Stimulated activated CD8-positive, alpha-beta memory T cell treated with anti-CD3 and anti-CD28 coated beads, Interleukin-15, amount 100 ng/mL, for 4 hours (primary cell): ENCODE data around the gene KMT5B.

Experiments used
- DNase-seq, 2 donors: peaks; one replicate each; pipeline ENCODE4 v3.0.0-alpha.2; 2020; ENCODE audit warnings: low read depth in 2 of 2

KMT5B gene

GRCh38 chr11:68179847-68180246 lies 33.2 kb downstream of the KMT5B start:
- no peak for DNase-seq

GRCh38 chr11:68177877-68178276 lies 35.2 kb downstream of the KMT5B start:
- no peak for DNase-seq

- no peak for DNase-seq
Observed at GRCh38 chr11:68173926-68174325, 39.2 kb downstream of the KMT5B start.

GRCh38 chr11:68169442-68169841 lies 43.7 kb downstream of the KMT5B start:
- no peak for DNase-seq

GRCh38 chr11:68168694-68169093 lies 44.4 kb downstream of the KMT5B start:
- no peak for DNase-seq

- no peak for DNase-seq
Observed at GRCh38 chr11:68167474-68167873, 45.6 kb downstream of the KMT5B start.

- DNase-seq = no peak
Observed at GRCh38 chr11:68166969-68167368, 46.1 kb downstream of the KMT5B start.

- no peak for DNase-seq
Observed at GRCh38 chr11:68165601-68166000, 47.5 kb downstream of the KMT5B start.

- DNase-seq = no peak
Observed at GRCh38 chr11:68164437-68164836, 48.7 kb downstream of the KMT5B start.

- DNase-seq = no peak
Observed at GRCh38 chr11:68163691-68164090, 49.4 kb downstream of the KMT5B start.

- no peak for DNase-seq
Observed at GRCh38 chr11:68160100-68160695, 52.9 kb downstream of the KMT5B start.

GRCh38 chr11:68159665-68160064 lies 53.4 kb downstream of the KMT5B start:
- no peak for DNase-seq

- no peak for DNase-seq
Observed at GRCh38 chr11:68159161-68159560, 53.9 kb downstream of the KMT5B start.

GRCh38 chr11:68158580-68158979 lies 54.5 kb downstream of the KMT5B start:
- DNase-seq = no peak

GRCh38 chr11:68153742-68154141 lies 59.4 kb downstream of the KMT5B start:
- no peak for DNase-seq

- no peak for DNase-seq
Observed at GRCh38 chr11:68150037-68150436, 63.1 kb downstream of the KMT5B start.

- DNase-seq = no peak
Observed at GRCh38 chr11:68149417-68149816, 63.7 kb downstream of the KMT5B start.

GRCh38 chr11:68148879-68149278 lies 64.2 kb downstream of the KMT5B start:
- DNase-seq = no peak

GRCh38 chr11:68148071-68148805 lies 64.9 kb downstream of the KMT5B start:
- no peak for DNase-seq

- DNase-seq = no peak
Observed at GRCh38 chr11:68146704-68147474, 66.2 kb downstream of the KMT5B start.

- no peak for DNase-seq
Observed at GRCh38 chr11:68146010-68146540, 67.0 kb downstream of the KMT5B start.

GRCh38 chr11:68145120-68145866 lies 67.8 kb downstream of the KMT5B start:
- DNase-seq = no peak
